HG03280 (cell line): ENCODE measurements around the gene SH3BP5.

Source experiments
- ATAC-seq: cut with Tn5 transposase; IDR thresholded peaks from one replicate; pipeline ENCODE4 v1.9.1; 2021; ENCODE audit warnings: mild to moderate bottlenecking, moderate library complexity; ENCODE audit not compliant: unreplicated experiment

SH3BP5 gene

GRCh38 chr3:15347737-15348110, 15.3 kb upstream of the SH3BP5 start:
- no peak for ATAC-seq

DNA sequence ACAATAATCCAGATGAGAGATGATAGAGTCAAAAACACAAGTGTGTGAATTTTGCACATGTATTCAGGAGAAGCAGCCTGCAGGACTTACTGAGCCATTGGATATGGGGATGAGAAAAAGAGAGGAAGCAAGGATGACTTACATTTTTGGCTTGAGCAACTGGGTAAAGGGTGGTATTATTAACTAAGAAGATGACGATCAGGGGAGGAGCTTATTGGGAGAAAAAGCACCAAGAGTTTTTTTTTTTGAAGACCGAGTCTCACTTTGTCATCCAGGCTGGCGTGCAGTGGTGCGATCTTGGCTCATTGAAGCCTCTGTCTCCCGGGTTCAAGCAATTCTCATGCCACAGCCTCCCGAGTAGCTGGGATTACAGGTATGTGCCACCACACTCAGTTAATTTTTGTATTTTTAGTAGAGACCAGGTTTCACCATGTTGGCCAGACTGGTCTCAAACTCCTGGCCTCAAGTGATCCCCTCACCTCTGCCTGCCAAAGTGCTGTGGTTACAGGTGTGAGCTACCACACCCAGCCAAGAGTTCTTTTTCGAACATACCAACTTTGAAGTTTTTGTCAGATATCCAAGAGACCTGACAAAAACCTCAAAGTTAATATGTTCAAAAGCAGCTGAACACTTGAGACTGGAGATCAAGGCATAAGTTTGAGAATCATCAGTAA, 14.8 kb upstream of the SH3BP5 start:
- ATAC-seq: no peak

GRCh38 chr3:15346516-15346915, 14.1 kb upstream of the SH3BP5 start:
- ATAC-seq: no peak

DNA sequence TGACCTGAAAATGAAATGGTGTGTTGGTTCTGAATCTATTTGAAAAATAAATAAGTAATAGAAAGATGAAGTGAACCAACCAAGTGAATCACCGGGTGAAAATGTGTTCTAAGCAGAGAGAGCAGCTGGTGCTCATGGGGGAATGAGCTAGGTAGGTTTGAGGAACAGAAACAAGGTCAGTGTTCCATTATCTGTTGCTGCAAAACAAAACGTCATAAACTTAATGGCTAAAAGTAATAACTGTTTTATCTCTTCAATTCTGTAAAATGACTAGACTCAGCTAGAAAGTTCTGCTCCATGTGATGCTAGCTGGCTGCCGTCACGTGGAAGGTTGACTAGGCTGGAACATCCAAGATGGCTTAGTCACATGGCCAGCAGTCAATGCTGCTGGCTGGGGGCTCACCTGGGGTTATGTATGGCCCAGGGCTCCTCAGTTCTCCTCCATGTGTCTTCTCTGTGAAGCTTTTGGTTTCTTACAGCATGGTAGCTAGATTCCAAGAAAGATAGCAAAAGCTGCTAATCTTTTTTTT, 13.3 kb upstream of the SH3BP5 start:
- ATAC-seq: peak; percentile 93

- peak; percentile 22 for ATAC-seq
These were observed 12.8 kb upstream of the SH3BP5 start for GRCh38 chr3:15345066-15345607.

DNA sequence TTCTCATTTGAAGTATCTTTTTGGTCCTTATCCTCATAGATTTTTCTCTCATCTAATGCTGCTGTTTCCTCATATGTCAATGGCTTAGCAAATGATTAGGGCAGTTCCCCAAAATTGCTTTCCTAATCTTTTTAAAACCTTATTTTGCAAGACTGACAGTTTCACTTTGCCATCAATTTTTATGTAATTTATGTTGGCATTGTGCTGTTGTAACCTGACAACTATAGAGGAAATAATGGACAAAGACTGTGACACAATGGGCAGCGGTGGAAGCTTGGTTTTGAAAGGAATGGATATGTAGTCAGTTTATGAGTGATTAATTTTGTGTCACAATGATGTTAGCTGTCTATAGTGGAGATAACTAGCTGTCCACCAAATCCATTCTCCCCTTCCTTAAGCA, 10.6 kb upstream of the SH3BP5 start:
- no peak for ATAC-seq

- no peak for ATAC-seq
These were observed 9.9 kb upstream of the SH3BP5 start for GRCh38 chr3:15342246-15342645.

DNA sequence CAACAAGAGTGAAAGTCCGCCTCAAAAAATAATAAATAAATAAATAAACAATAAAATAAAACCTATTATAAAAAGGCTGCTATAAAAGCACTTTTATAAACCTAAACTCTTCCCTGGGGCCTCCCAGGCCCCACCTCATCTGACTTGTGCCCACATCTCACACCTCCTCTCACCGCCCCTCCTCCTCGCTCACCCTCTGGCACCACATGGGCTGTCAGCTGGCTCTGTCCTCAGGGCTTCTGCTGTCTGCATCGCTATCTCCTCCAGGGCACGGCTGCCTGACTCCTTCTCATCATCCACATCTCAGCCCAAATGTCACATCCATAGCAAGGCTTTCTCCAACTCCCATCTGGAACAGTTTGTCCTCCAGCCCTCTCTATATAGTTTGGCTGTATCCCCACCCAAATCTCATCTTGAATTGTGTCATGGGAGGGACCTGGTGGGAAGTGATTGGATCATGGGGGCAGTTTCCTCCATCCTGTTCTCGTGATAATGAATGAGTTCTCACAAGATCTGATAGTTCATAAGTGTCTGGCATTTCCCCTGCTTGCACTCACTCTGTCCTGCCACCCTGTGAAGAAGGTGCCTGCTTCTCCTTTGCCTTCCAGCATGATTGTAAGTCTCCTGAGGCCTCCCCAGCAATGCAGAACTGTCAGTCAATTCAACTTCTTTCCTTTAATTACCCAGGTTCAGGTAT, 8.8 kb upstream of the SH3BP5 start:
- no peak for ATAC-seq

DNA sequence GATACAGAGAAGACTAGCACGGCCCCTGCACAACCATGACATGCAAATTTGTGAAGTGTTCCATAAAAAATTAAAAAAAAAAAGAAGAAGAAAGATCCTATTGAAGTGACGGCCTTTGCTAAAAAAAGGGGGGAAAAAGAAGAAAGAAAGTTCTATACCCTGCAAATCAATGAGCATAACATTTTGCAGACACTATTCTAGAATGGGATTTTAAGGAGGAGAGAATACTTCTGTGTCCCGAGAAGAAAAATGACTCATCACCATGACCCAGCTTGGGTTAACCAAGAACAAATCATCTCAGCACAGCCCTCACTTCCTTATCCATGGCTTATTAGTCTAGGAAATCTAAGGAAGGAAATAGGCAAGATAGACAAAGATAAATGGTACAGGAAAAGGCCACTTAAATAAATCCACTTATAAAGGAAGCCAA, 7.4 kb upstream of the SH3BP5 start:
- no peak for ATAC-seq

DNA sequence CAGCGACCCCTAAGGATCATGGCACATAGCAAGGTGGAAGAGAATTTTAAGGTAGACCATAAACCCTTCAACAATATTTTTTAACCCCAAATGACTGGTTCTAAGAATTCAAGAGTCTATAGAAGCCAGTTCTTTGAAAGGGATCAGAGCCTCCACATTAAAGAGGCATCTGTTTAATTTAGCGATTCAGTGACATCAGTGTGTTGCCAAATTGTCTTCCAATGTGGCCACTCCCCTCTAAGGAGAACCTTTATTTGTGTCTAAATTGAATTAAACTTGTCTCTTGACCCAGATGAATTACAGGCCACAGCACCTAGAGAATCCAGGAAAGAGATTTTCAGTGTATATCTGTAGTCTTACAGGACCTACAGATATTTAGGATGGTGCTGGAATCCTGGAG, 6.6 kb upstream of the SH3BP5 start:
- no peak for ATAC-seq

GRCh38 chr3:15337963-15338362, 5.6 kb upstream of the SH3BP5 start:
- no peak for ATAC-seq

DNA sequence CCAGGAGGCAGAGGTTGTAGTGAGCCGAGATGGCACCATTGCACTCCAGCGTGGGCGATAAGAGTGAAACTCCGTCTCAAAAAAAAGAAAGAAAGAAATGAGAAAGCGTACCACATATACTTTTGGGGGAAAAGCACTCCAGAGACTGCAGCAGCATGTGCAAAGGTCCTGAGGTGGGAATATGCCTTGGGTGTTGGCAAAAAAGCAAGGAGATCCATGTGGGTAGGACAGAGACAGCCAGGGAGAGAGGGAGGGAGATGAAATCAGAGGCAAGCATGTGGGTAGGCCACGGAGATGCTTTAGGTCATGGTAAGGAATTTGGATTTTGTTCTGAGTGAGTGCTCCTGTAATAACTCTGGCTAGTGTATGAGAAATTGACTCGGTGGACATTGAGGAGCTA, 3.7 kb upstream of the SH3BP5 start:
- ATAC-seq: no peak

DNA sequence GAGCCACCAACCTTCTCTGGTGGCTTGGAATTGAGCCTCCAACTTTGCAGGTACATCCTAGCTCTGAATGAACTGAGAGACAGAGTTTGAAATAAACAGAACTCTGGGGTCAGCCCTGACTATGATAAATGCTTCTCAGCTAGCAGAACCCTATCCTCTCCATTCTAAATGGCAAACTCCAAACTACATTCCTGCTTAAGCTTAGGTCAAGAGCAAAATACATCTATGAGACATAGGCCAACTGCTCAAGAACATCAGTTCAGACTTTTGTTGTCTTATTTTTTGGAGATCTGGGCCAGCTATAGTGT, 1.5 kb upstream of the SH3BP5 start:
- ATAC-seq: no peak

- no peak for ATAC-seq
These were observed 941 bp upstream of the SH3BP5 start for GRCh38 chr3:15333099-15333955.

GRCh38 chr3:15331606-15332404, 581 bp downstream of the SH3BP5 start:
- ATAC-seq: peak; percentile 33

DNA sequence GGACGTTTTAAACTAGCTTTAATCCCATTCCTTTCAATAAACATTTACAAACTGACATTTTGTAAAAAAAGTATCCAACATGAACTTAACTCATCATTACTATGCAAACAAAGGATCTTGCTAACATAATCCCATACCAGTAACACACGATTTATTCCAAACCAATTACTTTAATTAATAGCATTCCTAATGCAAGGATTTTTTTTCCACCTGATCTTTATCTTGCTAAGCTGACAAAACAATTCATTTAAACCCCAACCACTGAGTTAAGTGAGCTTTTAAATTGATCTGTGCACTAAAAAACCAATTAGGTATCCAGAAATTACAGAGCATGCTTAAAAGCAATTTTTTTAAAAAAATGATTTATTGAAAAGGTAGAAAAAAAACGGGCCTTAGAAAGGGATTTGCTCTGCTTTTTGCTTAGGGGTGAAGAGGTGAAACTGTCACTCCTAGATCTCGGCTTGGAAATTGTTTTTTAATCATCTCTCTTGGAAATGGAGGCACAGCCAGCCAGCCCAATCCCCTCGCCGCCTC, 1.2 kb downstream of the SH3BP5 start:
- no peak for ATAC-seq

- no peak for ATAC-seq
These were observed 2.3 kb downstream of the SH3BP5 start for GRCh38 chr3:15330031-15330596.

GRCh38 chr3:15329046-15330005, 3.1 kb downstream of the SH3BP5 start:
- no peak for ATAC-seq

DNA sequence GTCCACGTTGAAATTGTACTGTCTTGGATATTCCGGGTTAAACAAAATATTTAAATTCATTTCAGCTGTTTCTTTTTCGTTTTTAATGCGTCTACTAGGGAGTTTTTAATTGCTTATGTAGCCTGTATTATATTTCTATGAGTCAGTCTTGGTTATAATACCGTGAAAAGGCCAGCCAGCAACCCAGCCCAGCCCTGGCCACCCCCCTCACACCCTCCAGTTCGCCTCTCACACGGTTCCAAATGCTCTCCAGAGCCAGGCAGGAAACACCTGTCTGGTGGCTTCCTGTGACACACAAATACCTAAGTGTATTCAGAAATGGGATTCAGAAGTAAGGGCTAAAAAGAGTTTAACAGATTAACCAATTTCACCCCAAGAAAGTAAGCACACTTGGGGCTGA, 4.4 kb downstream of the SH3BP5 start:
- no peak for ATAC-seq
